ENCODE measurements around the gene ID2. TPM values are rescaled to one million over a fixed set of nuclear protein-coding genes. Genes with fewer than 3 reads are reported as not detected.

The ID2 gene
- polyA plus RNA-seq, 4 donors = 291 to 350 (median 326) TPM

DNA sequence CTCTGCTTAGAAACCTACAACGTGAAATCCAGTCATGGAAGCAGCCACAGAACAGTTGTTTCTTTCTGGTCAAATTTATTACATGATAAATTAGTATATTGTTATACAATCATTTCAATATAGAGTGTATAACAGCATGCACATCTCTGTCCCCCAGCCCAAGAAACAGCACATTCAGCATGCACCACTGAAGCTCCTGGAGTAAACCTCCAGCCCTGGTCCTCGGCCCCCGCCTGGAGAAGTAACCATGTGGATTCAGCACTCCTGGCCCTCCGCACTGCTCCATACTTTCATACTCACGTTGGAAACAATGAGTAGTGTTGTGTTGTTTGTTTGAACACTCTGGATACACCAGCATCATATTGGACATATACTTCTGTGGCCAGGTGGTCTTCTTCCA lies 15.3 kb upstream of the ID2 start:
- no peak for DNase-seq (ENCODE audit: low read depth in 4 of 4, low spot score in 3 of 4)

DNA sequence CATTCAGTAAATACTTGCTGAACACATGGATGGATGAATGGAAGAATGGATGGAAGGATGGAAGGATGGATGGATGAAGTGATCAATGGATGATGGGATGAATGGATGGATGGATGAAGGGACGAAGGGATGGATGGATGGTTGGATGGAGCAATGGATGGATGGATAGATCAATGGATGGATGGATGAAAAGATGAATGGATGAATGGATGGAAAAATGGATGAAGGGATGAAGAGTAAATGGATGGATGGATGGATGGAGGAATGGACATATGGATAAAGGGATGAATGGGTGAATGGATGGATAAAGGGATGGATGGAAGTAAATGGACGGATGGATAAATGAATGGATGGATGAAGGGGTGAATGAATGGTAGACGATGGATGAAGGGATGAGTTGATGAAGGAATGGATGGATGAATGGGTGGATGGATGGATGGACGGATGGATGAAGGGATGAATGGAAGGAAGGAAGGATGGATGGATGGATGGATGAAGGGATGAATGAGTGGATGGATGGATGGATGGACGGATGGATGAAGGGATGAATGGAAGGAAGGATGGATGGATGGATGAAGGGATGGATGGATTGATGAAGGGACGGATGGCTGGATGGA lies 13.9 kb upstream of the ID2 start:
- no peak for DNase-seq (ENCODE audit: low read depth in 4 of 4, low spot score in 3 of 4)

DNA sequence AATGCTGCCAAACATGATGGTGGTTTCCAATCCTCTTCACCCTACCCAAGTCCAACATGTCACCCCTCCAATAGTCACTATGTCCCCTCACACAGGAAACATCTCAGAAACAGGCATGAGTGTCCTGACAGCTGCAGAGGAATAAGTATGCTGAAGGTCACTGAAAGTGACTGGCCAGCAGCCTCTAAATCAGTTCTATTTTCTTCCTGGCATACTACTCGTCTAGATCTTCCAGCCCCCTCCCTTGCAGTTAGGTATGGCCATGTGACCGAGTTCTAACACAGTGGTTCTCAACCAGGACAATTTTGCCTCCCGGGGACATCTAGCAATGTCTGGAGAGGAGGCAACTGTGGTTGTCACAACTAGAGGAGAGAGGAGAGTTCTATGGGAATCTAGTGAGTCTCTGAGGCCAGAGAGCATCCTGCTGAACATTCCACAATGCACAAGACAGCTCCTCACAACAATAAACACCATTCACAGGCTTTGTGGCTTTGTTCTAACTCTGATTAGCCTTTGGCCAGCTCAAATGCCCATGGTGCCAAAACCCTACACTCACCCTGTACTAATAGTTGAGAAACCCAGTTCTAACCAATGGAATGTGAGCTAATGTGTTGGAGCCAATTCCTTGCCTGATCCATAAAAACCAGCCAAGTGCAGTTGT lies 12.6 kb upstream of the ID2 start:
- DNase-seq (ENCODE audit: low read depth in 4 of 4, low spot score in 3 of 4) = no peak

DNA sequence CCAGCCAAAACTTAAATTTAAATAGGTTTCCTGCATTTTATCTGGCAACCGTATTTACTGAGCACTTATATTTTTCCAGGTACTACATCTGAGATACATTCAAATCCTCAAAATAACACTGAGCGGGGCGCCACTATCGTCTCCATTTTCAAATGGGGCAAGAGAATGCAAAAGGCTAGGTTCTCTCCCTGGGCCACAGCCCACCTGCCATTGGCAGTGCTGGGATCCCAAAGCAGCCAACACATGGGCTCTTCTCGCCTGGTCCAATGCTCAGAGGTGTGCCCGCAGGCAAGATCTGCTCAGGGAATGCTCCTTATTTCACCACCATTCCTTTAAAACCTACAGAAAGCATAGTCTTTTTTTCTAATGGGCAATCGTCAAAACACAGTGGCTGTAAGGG lies 11.3 kb upstream of the ID2 start:
- DNase-seq (ENCODE audit: low read depth in 4 of 4, low spot score in 3 of 4) = no peak

DNA sequence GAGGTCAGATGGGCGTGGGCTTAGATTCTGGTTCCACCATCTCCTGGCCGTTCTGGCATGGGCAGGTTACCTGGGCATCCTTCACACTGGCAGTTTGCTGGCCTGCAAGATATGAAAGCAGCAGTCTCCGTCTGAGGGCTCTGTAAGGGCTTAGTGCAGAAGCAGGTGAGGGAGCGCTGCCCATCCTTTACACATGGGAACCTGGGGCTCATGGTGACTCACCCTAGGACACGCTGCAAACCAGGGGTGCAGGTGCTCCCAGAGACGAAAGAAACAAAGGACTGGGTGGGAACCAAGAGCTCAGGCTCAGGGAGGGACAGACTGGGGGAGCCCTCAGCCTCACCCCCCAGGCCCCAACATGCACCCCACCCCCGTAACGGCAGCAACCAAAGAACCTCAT lies 10.7 kb upstream of the ID2 start:
- no peak for DNase-seq (ENCODE audit: low read depth in 4 of 4, low spot score in 3 of 4)

DNA sequence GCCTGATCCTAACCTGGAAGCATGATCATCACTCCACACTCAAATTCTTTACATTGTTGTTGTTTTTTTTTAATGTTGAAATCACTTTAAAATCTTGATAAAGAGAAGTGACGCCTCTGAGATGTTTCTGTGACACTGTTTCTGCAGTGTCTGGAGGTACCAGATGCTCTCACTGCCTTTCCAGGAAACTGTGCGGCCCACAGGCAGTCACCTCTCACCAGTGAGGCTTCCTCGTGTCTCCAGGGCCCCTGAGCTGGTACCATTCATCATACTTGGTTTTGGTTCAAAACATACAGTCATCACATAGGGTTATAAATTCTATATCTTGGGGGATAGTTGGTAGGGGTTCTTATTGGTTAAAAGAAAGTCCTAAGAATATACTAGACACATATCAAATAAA lies 10.1 kb upstream of the ID2 start:
- DNase-seq (ENCODE audit: low read depth in 4 of 4, low spot score in 3 of 4) = no peak

DNA sequence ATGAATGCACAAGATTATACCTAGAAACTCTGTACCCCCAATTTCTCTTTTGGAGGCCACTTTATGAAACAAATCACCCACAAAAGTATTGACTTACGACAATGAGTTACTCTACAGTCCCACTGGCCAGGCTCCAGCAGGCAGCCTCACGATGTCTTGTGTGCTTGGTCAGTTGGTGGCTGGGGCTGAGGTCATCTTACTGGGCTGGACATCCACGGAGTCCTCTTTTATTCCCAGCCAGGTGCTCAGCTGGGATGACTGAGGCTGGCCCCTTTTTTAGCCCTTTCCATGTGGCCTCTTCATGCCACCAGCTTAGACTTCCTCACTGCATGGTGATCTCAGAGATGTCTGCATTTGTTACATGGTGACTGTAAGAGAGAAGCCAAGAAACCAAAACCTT lies 8.9 kb upstream of the ID2 start:
- DNase-seq (ENCODE audit: low read depth in 4 of 4, low spot score in 3 of 4) = no peak

DNA sequence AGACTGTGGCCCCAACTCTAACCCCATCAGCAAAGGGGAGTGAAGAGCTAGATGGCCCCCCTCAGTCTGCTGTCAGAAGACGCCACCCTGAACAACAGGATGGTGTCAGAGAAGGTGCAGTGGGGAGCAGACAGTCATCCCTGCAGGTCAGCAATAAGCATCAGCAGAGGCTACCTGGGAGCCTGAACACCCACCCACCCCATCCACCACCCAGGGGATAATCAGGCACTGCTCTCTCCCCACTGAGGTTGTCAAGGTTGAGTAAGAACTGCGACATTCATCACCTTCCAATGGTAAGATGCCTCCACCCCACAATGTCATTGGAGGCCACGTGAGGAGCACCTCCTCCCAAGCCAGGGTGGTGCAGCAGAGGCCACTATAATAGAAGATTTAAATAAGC lies 8.5 kb upstream of the ID2 start:
- DNase-seq (ENCODE audit: low read depth in 4 of 4, low spot score in 3 of 4) = no peak

DNA sequence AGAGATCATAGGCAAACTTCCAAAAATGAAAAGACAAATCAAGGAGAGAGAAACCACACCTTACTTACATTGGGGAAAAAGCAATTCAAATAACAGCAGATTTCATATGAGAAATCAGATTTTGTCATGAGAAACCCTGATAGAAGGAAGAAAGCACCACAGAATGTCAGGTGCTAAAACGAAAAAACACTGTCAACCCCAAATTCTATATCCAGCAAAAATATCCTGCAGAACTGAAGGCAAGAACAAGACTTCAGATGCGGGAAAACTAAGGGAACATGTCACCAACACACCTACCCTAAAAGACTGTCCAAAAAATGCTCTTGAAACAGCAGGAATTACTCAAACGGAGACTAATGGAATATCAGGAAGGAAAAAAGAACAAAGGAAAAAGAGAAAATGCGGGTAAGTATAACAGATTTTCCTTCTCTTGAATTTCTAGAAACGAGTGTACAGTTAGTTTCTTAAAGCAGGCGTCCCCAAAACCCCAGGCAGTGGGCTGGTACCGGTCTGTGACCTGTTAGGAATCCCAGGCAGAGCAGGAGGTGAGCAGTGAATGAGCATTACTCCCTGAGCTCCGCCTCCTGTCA lies 7.3 kb upstream of the ID2 start:
- DNase-seq (ENCODE audit: low read depth in 4 of 4, low spot score in 3 of 4) = no peak

DNA sequence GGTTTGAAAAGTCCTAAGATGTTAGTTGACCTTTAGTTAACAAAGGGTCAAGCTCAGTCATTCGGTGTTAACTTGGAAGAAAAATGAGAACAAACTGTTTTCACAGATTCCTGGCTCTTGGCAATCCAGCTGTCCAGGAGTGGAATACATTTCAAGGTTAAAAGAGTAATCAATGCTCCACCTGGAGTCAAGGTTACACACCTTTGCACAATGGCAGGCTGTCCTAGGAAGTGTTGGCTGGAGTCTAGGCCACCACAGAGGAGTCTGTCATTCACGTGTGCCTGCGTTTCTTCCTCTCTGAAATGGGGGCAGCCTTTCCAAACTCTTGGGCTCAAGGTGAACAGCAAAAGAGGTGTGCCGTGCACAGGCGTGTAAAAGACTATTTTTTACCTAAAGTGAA lies 6.3 kb upstream of the ID2 start:
- DNase-seq (ENCODE audit: low read depth in 4 of 4, low spot score in 3 of 4) = no peak

DNA sequence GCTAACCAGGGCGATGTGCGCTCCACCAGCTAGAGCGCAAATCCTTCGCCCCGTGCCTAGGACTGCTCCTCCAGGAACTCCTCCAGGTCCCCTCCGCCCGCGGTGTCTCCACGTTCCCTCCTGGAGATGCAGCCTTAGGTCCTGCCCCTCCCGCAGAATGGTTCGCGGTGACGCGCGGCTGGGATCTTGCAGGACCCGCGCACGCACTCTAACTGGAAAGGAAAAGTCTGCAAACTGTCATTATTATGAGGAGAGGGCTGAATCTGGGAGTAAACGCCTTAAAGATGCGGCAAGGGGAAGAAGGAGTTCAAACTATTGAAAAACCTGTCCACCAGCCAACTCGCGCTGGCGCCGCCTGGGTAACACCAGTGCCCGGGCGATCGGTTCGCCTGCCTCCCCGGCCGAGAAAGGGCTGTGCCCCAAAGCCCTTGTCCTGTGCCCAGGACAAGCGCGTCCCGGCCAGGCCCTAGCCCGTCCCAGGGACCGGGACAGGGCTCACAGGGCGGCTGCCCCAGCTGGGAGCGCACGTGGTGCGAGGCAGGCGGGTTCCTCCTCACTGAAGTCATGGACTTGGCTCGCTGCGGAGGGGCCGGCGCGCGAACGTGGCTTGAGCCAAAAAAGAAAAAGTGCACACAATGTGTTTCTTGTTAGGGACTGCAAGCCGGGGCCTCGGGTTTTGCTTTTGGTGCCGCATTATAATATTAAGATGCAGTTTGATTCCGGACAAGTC lies 5.5 kb upstream of the ID2 start:
- DNase-seq (ENCODE audit: low read depth in 4 of 4, low spot score in 3 of 4) = peak; percentile 61 to 79 (median 70)

DNA sequence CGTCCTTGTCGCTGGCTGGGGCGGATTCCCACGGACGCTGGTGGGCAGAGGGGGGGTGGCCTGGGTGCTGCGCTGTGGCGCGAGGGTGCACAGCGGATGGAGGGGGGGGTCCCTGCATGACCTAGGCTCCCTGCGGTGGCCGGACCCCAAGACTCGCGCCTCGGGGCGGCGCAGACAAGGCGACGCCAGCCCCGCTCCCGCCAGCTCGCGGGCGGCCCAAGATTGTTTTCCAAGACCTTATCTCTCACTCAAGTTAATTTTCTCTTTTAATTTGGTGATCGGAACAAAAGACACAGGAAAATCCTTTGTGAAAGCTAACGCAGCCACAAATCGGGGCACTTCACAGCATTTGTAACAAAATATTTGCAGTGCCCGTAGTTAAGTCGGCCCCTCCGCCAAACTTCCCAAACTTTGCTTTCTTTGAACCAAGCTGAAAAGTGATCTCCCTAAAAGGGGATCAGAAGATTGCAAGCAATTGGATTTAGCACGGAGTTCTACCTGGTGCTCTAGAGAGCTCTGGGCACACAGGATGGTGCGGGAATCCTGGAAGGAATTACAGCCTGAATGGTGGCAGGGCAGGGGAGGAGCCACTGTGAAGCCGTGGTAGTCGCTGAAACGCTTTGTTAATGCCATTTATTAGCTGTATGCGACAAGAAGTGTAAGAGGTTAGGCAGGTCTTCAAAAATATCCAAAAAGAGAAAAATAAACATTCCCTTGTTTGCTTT lies 4.8 kb upstream of the ID2 start:
- DNase-seq (ENCODE audit: low read depth in 4 of 4, low spot score in 3 of 4) = peak in 2 of 4 donors; percentile 44 to 45

DNA sequence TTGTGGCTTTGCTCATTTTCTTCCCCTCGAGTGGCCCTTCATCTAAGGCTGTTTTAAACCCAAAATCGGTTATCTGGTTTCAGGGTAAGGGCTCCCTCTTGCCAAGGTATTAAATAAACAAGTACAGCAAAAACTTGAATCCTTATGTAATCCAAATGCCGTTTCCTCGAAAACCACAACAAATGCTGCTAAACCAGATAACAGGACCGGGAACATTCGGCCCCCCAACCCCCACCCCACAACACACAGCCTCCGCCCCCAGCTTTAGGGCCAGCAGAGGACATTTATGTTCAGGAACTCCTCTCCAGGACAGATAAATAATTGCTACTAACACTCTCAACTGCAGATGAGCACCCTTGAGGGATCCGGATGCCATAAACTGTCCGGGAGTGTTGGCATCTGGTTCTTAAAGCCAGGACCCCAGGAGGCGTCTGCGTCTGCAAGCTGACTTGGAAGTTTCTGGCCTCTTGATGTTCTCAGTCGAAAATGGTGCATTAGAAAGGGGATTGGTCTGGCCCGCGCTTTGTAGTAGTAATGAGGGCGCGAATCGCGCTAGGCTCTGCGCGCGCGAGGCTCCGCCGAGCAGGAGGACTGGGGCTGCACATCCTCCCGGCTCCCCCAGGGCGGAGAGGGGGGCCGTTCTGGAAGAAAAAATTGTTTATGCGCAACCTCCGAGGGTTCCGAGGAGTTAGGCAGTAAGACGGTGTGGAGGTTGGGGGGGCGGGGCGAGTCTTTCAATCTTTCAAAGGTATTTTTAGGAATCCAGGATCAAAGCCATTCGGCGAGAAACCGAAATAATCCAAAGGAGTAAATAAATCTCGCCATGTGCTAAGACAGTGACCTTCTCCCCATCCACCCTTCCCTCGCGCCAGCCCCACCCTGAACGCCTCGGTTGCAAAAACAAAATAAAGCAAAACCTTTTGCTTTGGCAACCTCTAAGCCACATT lies 3.9 kb upstream of the ID2 start:
- peak; percentile 60 to 74 (median 62) for DNase-seq (ENCODE audit: low read depth in 4 of 4, low spot score in 3 of 4)

DNA sequence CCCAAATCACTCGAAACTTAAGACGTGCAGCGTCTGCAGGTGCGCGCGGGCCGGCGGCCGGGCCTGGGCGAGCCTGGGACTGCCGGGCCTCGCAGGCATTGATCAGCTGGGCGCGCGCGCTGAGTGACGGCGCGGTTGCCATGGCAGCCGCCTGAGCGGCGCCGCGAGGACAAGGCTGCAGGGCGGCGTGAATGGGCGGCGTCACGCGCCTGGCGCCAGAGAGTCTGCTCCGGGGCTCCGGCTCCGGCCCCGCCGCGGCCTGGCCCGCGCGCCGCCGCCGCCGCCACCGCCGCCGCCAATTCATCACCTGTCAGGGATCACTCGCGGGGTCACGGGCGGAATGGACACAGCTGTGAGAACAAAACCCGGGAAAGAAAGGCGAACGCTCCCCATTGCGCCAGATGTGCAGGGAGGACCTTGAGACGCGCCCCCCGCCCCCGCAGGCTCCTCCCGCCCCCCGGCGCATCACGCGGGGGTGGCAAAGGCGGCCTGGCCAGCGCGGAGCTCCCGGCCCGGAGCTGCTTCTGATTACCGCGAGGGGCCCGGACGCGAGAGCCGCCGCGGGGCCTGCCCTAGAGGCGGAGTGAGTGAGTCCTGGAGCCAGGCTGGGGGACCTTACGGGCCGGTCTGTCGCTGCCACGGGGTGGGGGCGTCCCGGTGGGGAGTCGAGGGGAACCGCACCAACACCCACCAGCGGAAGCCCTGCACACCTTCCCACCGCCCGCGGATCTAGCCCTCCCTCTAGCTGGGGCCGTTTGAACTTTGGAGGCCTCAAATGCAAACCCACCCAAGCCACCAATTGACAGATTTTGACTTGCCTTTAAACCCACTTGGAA lies 2.9 kb upstream of the ID2 start:
- DNase-seq (ENCODE audit: low read depth in 4 of 4, low spot score in 3 of 4) = peak; percentile 86 to 92 (median 90)

DNA sequence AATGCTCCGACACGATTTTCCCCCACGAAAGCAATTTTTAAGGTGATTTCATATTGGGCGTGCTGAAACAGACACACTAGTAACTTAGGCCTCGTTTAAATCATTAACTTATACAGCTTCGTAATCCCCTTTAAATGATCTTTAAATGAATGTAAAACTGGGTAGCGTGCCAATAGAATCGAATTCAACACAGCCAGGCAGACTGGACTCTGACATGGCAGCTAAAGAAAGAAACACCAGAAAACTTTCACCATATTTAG lies 2.4 kb upstream of the ID2 start:
- DNase-seq (ENCODE audit: low read depth in 4 of 4, low spot score in 3 of 4) = no peak

DNA sequence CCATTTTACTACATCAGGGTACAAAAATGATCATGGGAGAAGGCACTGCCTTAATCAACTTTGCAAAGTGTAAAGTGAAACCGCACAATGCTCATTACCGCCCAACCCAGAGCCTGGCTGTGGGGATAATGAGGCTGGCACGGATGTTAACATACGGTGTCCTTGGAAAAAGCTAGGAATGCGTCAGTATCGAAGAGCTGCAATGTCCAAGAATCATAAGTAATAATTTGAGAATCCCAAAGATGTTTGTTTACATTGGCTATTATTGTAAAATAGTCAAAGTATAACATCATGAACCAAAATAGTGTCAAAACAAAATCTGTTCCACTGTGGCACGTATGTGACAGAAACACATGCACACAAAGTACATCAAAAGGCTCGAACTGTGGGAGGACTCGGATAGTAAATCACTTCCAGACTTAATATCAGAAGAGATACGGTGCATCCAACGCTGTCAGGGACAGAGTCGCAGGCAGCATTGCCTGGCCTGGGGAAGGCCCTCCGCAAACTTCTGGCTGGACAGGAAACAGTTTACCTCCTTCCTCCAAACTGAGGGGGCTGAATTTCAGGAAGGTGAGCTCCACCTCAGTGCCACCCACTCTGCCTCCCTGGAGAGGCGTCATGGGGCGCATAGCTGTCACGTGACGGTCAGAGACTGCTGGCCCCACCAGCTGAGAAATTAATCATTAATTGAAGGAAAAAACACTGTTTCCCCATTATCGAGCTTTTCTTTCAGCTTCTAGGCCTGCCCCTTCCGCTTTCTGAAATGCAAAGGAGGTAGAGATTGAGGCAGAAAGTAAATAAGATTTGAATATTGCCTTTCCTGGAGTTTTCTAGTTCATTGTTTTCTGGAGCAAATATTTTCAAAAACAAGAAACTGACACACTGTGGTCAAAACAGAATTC lies 1.8 kb upstream of the ID2 start:
- peak in 3 of 4 donors; percentile 56 to 73 (median 59) for DNase-seq (ENCODE audit: low read depth in 4 of 4, low spot score in 3 of 4)

DNA sequence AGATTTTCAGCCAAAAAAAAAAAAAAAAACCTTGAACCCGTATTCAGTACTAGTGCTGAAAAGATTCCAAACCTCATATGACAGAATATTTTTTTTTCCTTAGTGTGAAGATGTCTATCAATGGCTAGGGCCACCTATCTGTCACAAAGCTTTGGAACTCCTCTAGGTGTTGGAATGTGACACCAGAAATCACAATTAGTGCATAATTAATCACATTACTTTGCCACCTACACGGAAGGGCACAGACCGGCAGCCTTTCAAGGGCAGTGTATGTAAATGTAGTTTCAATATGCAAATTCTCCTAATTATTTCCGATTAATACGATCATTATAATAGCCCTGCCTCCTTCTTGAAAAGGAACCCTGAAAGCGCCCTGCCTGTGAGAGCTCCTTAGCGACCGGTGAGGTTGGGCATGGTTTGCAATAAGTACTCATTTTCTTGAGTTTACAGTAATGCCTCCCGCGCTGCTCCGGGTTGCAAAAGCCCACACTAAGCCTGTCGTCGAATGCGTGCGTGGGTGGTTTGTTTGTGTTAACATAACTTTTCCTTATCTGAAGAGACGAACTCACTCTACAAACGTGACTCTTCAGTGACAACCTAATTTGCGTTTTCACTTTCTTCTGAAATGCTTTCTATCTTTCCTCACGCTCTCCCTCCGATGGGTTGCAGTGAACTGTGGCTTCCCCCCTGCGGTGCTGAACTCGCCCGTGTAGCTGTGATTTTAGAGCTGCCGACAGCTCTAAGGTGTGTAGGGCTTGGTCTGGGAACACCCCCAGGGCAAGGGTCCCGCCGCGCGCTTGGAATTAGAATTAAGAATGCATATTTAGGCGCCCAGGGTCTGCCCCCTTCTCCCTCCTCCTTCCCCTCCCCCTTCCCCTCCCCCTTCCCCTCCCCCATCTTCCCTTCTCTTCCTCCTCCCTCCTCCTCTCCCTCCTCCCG lies 765 bp upstream of the ID2 start:
- DNase-seq (ENCODE audit: low read depth in 4 of 4, low spot score in 3 of 4) = peak in 3 of 4 donors; percentile 46 to 57 (median 56)

All from right renal pelvis (tissue), 4 donors.